OCI-LY3 (cell line): ENCODE data around the gene TMEM19.

ENCODE experiments used
- H2AFZ ChIP-seq: fragments of 200-600, 300-600 bp; shearing (Covaris generic); 2 replicates; pipeline ENCODE4 v1.6.0; 2014; ENCODE audit warnings: antibody characterized with exemption, low read depth, low read length
- H3K27ac ChIP-seq: fragments of 200-600, 300-600 bp; sonication (generic); 2 replicates; pipeline ENCODE4 v1.5.1; 2014; ENCODE audit warnings: mild to moderate bottlenecking, low read length, moderate library complexity, mixed read lengths
- H3K27me3 ChIP-seq: fragments of 200-600, 300-600 bp; sonication (generic); 2 replicates; pipeline ENCODE4 v1.6.1; 2014; ENCODE audit warnings: low read depth, low read length, mixed read lengths
- H3K36me3 ChIP-seq: fragments of 200-600, 300-600 bp; sonication (generic); replicated peaks from 2 replicates; pipeline ENCODE3; 2014; ENCODE audit warnings: low read depth, low read length, mixed read lengths
- H3K4me1 ChIP-seq: fragments of 300-600, 200-600 bp; sonication (generic); 2 replicates; pipeline ENCODE4 v1.6.1; 2014; ENCODE audit warnings: low read length, mixed read lengths
- H3K4me2 ChIP-seq: fragments of 200-600, 300-600 bp; sonication (generic); 2 replicates; pipeline ENCODE4 v1.6.1; 2014; ENCODE audit warnings: low read length, mixed read lengths
- H3K4me3 ChIP-seq: fragments of 300-600, 200-600 bp; sonication (generic); 2 replicates; pipeline ENCODE4 v1.5.1; 2014; ENCODE audit warnings: antibody characterized with exemption, mild to moderate bottlenecking, low read length, moderate library complexity
- H3K79me2 ChIP-seq: fragments of 300-600, 200-600 bp; shearing (Covaris generic); 2 replicates; pipeline ENCODE4 v1.6.1; 2014; ENCODE audit warnings: mild to moderate bottlenecking, low read length, mixed read lengths
- H3K9ac ChIP-seq: fragments of 300-600, 200-600 bp; shearing (Covaris generic); 2 replicates; pipeline ENCODE4 v1.6.0; 2014; ENCODE audit warnings: mild to moderate bottlenecking, low read length, moderate library complexity
- H3K9me3 ChIP-seq: fragments of 200-600, 300-600 bp; shearing (Covaris generic); 2 replicates; pipeline ENCODE4 v1.6.1; 2014; ENCODE audit warnings: low read length, mixed read lengths; ENCODE audit not compliant: insufficient read depth
- H4K20me1 ChIP-seq: fragments of 200-600, 300-600 bp; sonication (generic); 2 replicates; pipeline ENCODE4 v1.6.1; 2016; ENCODE audit warnings: low read length, mixed read lengths; ENCODE audit not compliant: insufficient read depth
- CTCF ChIP-seq: fragments of 200-600, 300-600 bp; sonication (generic); IDR thresholded peaks from 2 replicates; pipeline ENCODE4 v1.5.1; 2014; ENCODE audit warnings: antibody characterized with exemption, low read length, low read depth
- EZH2phosphoT487 ChIP-seq: fragments of 200-600 bp; shearing (Covaris generic); IDR thresholded peaks from 2 replicates; pipeline ENCODE4 v1.6.1; 2018; ENCODE audit warnings: antibody characterized with exemption, mixed run types, low read depth

TMEM19 gene

GRCh38 chr12:71685914-71686657 is at the start of gene TMEM19:
TSS of gene TMEM19 (plus strand) at chr12:71686082. CDS start at chr12:71686681, 599 bp downstream.
- H3K36me3 ChIP-seq = no peaks in the 10 kb centered on the region
- TF ChIP-seq EZH2phosphoT487 (no peak), CTCF (peak; percentile 38)
- peaks cover 23% of the 10 kb centered on the region for H3K4me1 ChIP-seq
- peak within 1 kb of the TSS; percentile 81 for H3K4me2 ChIP-seq
- H3K4me3 ChIP-seq = peak within 1 kb of the TSS; percentile 86
- H3K9ac ChIP-seq = peak within 1 kb of the TSS; percentile 72
- H4K20me1 ChIP-seq = no peaks in the 10 kb centered on the region
- peak within 1 kb of the TSS; percentile 64 for H3K27ac ChIP-seq
- H2AFZ ChIP-seq = peak within 1 kb of the TSS; percentile 96
- H3K79me2 ChIP-seq = peaks cover 5% of the 10 kb centered on the region; the same call in 1 of the 2 replicates
- no peaks in the 10 kb centered on the region for H3K9me3 ChIP-seq
- no peaks in the 10 kb centered on the region for H3K27me3 ChIP-seq

GRCh38 chr12:71636704-71637115 is 49.2 kb upstream of the TMEM19 start:
- H3K9me3 ChIP-seq = no peaks in the 10 kb centered on the region
- peaks cover 46% of the 10 kb centered on the region for H3K36me3 ChIP-seq

GRCh38 chr12:71638499-71638898 is 47.4 kb upstream of the TMEM19 start:
- H3K79me2 ChIP-seq = peaks cover 3% of the 10 kb centered on the region
- no peaks in the 10 kb centered on the region for H3K27me3 ChIP-seq
- peaks cover 36% of the 10 kb centered on the region for H3K36me3 ChIP-seq
- TF ChIP-seq EZH2phosphoT487 = no peak
- no peak for TF ChIP-seq CTCF
- no peak overlapping the region for H3K27ac ChIP-seq
- 0 out of 2 replicates have a peak, but pooled peaks cover 3% of the 10 kb centered on the region for H4K20me1 ChIP-seq
- H2AFZ ChIP-seq = no peak overlapping the region
- no peaks in the 10 kb centered on the region for H3K9me3 ChIP-seq
- H3K9ac ChIP-seq = no peak overlapping the region
- H3K4me3 ChIP-seq = no peak overlapping the region
- H3K4me1 ChIP-seq = peaks cover 6% of the 10 kb centered on the region; the same call in 1 of the 2 replicates
- no peak overlapping the region for H3K4me2 ChIP-seq

More at GRCh38 chr12:71636704-71637115, 49.2 kb upstream of the TMEM19 start:
- H3K9ac ChIP-seq = no peak overlapping the region
- 0 out of 2 replicates have a peak, but pooled peaks cover 3% of the 10 kb centered on the region for H4K20me1 ChIP-seq
- no peaks in the 10 kb centered on the region for H3K4me1 ChIP-seq
- TF ChIP-seq CTCF (peak; percentile 77), EZH2phosphoT487 (no peak)
- H3K27me3 ChIP-seq = no peaks in the 10 kb centered on the region
- peaks cover 3% of the 10 kb centered on the region for H3K79me2 ChIP-seq
- no peak overlapping the region for H3K4me3 ChIP-seq
- H3K27ac ChIP-seq = no peak overlapping the region
- H3K4me2 ChIP-seq = no peak overlapping the region
- no peak overlapping the region for H2AFZ ChIP-seq

GRCh38 chr12:71639341-71639760 is 46.5 kb upstream of the TMEM19 start:
- peaks cover 6% of the 10 kb centered on the region; the same call in 1 of the 2 replicates for H3K4me1 ChIP-seq
- peak; percentile 19; the same call in 1 of the 2 replicates for TF ChIP-seq CTCF
- TF ChIP-seq EZH2phosphoT487 = no peak
- no peak overlapping the region for H3K4me2 ChIP-seq
- no peaks in the 10 kb centered on the region for H3K27me3 ChIP-seq
- no peak overlapping the region for H3K27ac ChIP-seq
- no peaks in the 10 kb centered on the region for H3K9me3 ChIP-seq
- no peak overlapping the region for H2AFZ ChIP-seq
- peaks cover 39% of the 10 kb centered on the region for H3K36me3 ChIP-seq
- no peak overlapping the region for H3K9ac ChIP-seq
- peaks cover 3% of the 10 kb centered on the region for H3K79me2 ChIP-seq
- 0 out of 2 replicates have a peak, but pooled peaks cover 3% of the 10 kb centered on the region for H4K20me1 ChIP-seq
- H3K4me3 ChIP-seq = no peak overlapping the region
